C4-2B (cell line): Measurements from ENCODE around the gene ALAD.

Source experiments
- H3K27ac ChIP-seq: fragments of 450-650 bp; 2 replicates; pipeline ENCODE4 v1.5.1; 2017
- CTCF ChIP-seq: fragments of 450-650 bp; conservative IDR thresholded peaks from 2 replicates; pipeline ENCODE4 v1.5.1; 2017; ENCODE audit warnings: mild to moderate bottlenecking
- ZFX ChIP-seq: fragments of 450-650 bp; IDR thresholded peaks from 2 replicates; pipeline ENCODE4 v1.6.1; 2017

The ALAD gene

GRCh38 chr9:113360242-113360842 is 40.7 kb downstream of the ALAD start:
- no peak for TF ChIP-seq ZFX
- no peak for TF ChIP-seq CTCF
- H3K27ac ChIP-seq = no peak overlapping the region

GRCh38 chr9:113359385-113359784 is 41.7 kb downstream of the ALAD start:
- TF ChIP-seq CTCF (no peak), ZFX (no peak)
- H3K27ac ChIP-seq = no peak overlapping the region

- no peak overlapping the region for H3K27ac ChIP-seq
- no peak for TF ChIP-seq ZFX
- no peak for TF ChIP-seq CTCF
These were observed 44.3 kb downstream of the ALAD start for GRCh38 chr9:113356686-113357292.

GRCh38 chr9:113355040-113355596 is 46.0 kb downstream of the ALAD start:
- no peak for TF ChIP-seq ZFX
- TF ChIP-seq CTCF = no peak
- H3K27ac ChIP-seq = no peak overlapping the region

GRCh38 chr9:113352411-113352810 is 48.7 kb downstream of the ALAD start:
- no peak overlapping the region for H3K27ac ChIP-seq
- TF ChIP-seq ZFX (no peak), CTCF (no peak)

GRCh38 chr9:113352006-113352405 is 49.1 kb downstream of the ALAD start:
- no peak overlapping the region for H3K27ac ChIP-seq
- no peak for TF ChIP-seq CTCF
- no peak for TF ChIP-seq ZFX

- no peak for TF ChIP-seq CTCF
- H3K27ac ChIP-seq = no peak overlapping the region
These were observed 50.1 kb downstream of the ALAD start for GRCh38 chr9:113350937-113351336.
